OCI-LY3 (cell line): ENCODE data around the gene ARMC10.

Experiments used
- EZH2phosphoT487 ChIP-seq: fragments of 200-600 bp; shearing (Covaris generic); IDR thresholded peaks from 2 replicates; pipeline ENCODE4 v1.6.1; 2018; ENCODE audit warnings: antibody characterized with exemption, mixed run types, low read depth
- TF ChIP-seq, protein P1 (sequence below): fragments of 200-600, 300-600 bp; sonication (generic); IDR thresholded peaks from 2 replicates; pipeline ENCODE4 v1.5.1; 2014; ENCODE audit warnings: antibody characterized with exemption, low read length, low read depth

DNA sequence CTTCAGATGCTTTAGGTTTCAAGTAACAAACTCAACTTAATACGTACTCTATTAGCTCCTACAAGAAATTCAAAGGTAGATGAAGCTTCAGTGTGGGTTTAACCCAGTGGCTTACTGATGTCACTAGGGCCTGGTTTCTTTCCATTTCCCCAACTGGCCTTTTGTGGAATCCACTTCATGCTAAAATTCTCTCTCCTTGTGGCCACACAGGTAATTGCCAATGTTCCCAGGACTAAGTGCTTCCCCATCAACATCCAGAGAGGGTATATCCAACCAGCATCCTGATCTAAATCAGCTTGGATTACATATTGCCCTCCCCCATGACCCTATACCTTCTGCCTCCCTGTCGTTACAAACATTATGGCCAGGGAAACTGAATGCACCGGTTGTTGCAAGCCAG, 11.0 kb upstream of the ARMC10 start:
- TF ChIP-seq, protein P1, sequence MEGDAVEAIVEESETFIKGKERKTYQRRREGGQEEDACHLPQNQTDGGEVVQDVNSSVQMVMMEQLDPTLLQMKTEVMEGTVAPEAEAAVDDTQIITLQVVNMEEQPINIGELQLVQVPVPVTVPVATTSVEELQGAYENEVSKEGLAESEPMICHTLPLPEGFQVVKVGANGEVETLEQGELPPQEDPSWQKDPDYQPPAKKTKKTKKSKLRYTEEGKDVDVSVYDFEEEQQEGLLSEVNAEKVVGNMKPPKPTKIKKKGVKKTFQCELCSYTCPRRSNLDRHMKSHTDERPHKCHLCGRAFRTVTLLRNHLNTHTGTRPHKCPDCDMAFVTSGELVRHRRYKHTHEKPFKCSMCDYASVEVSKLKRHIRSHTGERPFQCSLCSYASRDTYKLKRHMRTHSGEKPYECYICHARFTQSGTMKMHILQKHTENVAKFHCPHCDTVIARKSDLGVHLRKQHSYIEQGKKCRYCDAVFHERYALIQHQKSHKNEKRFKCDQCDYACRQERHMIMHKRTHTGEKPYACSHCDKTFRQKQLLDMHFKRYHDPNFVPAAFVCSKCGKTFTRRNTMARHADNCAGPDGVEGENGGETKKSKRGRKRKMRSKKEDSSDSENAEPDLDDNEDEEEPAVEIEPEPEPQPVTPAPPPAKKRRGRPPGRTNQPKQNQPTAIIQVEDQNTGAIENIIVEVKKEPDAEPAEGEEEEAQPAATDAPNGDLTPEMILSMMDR = no peak
- no peak for TF ChIP-seq EZH2phosphoT487
